DND-41 (cell line): Measurements from ENCODE around the gene STK24.

Experiments used
- ATAC-seq: fragments of 200-7000 bp; cut with Tn5 transposase; 3 replicates; pipeline ENCODE4 v1.9.1; 2021; ENCODE audit warnings: low read depth; ENCODE audit not compliant: insufficient read depth
- DNase-seq: peaks from one replicate; pipeline ENCODE4 v3.0.0-alpha.2; 2020
- H2AFZ ChIP-seq: 2 replicates; pipeline ENCODE4 v1.6.0; 2012; ENCODE audit warnings: low read depth, low read length
- H3K27ac ChIP-seq: 2 replicates; pipeline ENCODE4 v1.5.1; 2012; ENCODE audit warnings: low read length, inconsistent platforms
- H3K27me3 ChIP-seq: fragments of 200-600 bp; sonication (generic); 2 replicates; pipeline ENCODE4 v1.6.0; 2012; ENCODE audit warnings: low read length, mild to moderate bottlenecking, inconsistent platforms; ENCODE audit not compliant: insufficient read depth, poor library complexity
- H3K36me3 ChIP-seq: 2 replicates; pipeline ENCODE4 v1.5.1; 2012; ENCODE audit warnings: low read length, inconsistent platforms; ENCODE audit not compliant: insufficient read depth
- H3K4me1 ChIP-seq: 2 replicates; pipeline ENCODE4 v1.5.1; 2012; ENCODE audit warnings: mild to moderate bottlenecking, low read length; ENCODE audit not compliant: insufficient read depth
- H3K4me2 ChIP-seq: 2 replicates; pipeline ENCODE4 v1.6.0; 2012; ENCODE audit warnings: mild to moderate bottlenecking, moderate library complexity, low read length, inconsistent platforms; ENCODE audit not compliant: insufficient read depth
- H3K4me3 ChIP-seq, 2 experiments: fragments of 200-600 bp in 1 of 2; shearing (Covaris generic) in 1 of 2; 2 replicates each; pipeline ENCODE4 v1.5.1; 2012 to 2016; ENCODE audit warnings: inconsistent platforms in 2 of 2, low read length in 2 of 2, mild to moderate bottlenecking in 2 of 2, low read depth in 1 of 2, moderate library complexity in 1 of 2
- H3K79me2 ChIP-seq: 2 replicates; pipeline ENCODE4 v1.6.0; 2012; ENCODE audit warnings: low read length, inconsistent platforms; ENCODE audit not compliant: insufficient read depth
- H3K9ac ChIP-seq: 2 replicates; pipeline ENCODE4 v1.6.0; 2012; ENCODE audit warnings: low read depth, mild to moderate bottlenecking, inconsistent platforms, low read length, moderate library complexity
- H3K9me3 ChIP-seq: 2 replicates; pipeline ENCODE4 v1.5.1; 2012; ENCODE audit warnings: low read length, moderate library complexity, mild to moderate bottlenecking, inconsistent platforms; ENCODE audit not compliant: insufficient read depth, severe bottlenecking
- H4K20me1 ChIP-seq: 2 replicates; pipeline ENCODE4 v1.6.0; 2012; ENCODE audit warnings: low read length; ENCODE audit not compliant: insufficient read depth
- CTCF ChIP-seq: IDR thresholded peaks from 2 replicates; pipeline ENCODE4 v1.5.1; 2012; ENCODE audit warnings: borderline replicate concordance, low read length, moderate library complexity, mild to moderate bottlenecking; ENCODE audit not compliant: poor library complexity, severe bottlenecking; ENCODE audit errors: extremely low read depth
- EZH2 ChIP-seq: IDR thresholded peaks from 3 replicates; pipeline ENCODE4 v1.6.1; 2012; ENCODE audit warnings: borderline replicate concordance, low read depth, mild to moderate bottlenecking, moderate library complexity, low read length, inconsistent platforms; ENCODE audit not compliant: severe bottlenecking

Gene STK24

GRCh38 chr13:98495627-98496478 is 81.1 kb downstream of the STK24 start:
- H2AFZ ChIP-seq, result no peak overlapping the region
- peaks cover 79% of the 10 kb centered on the region for H4K20me1 ChIP-seq
- no peaks in the 10 kb centered on the region for H3K27me3 ChIP-seq
- no peak for ATAC-seq
- no peak overlapping the region for H3K4me3 ChIP-seq
- no peaks in the 10 kb centered on the region; the same call in 1 of the 2 replicates for H3K4me1 ChIP-seq
- H3K9ac ChIP-seq, result no peak overlapping the region
- no peaks in the 10 kb centered on the region for H3K9me3 ChIP-seq
- DNase-seq, result no peak
- H3K4me2 ChIP-seq, result no peak overlapping the region
- TF ChIP-seq EZH2, result no peak
- no peak for TF ChIP-seq CTCF
- no peak overlapping the region for H3K27ac ChIP-seq
- H3K79me2 ChIP-seq, result peaks cover 93% of the 10 kb centered on the region
- H3K36me3 ChIP-seq, result peaks cover 22% of the 10 kb centered on the region

GRCh38 chr13:98494769-98495168 is 82.1 kb downstream of the STK24 start:
- Histone ChIP-seq H3K27me3 (no peaks in the 10 kb centered on the region), H3K4me3 (no peak overlapping the region), H3K9ac (no peak overlapping the region), H3K4me1 (no peaks in the 10 kb centered on the region; the same call in 1 of the 2 replicates), H3K79me2 (peaks cover 93% of the 10 kb centered on the region), H3K36me3 (peaks cover 20% of the 10 kb centered on the region), H3K4me2 (no peak overlapping the region), H4K20me1 (peaks cover 78% of the 10 kb centered on the region), H2AFZ (no peak overlapping the region), H3K27ac (no peak overlapping the region), H3K9me3 (no peaks in the 10 kb centered on the region)
- no peak for ATAC-seq
- DNase-seq, result no peak
- no peak for TF ChIP-seq EZH2
- TF ChIP-seq CTCF, result no peak

GRCh38 chr13:98493042-98493712 is 83.7 kb downstream of the STK24 start:
- Histone ChIP-seq H3K27ac (no peak overlapping the region), H3K4me1 (no peaks in the 10 kb centered on the region; the same call in 1 of the 2 replicates)

More at GRCh38 chr13:98493042-98493712, 83.7 kb downstream of the STK24 start:
- Histone ChIP-seq H3K9me3 (no peaks in the 10 kb centered on the region), H3K27me3 (no peaks in the 10 kb centered on the region), H3K4me2 (no peak overlapping the region), H3K36me3 (peaks cover 17% of the 10 kb centered on the region), H3K9ac (no peak overlapping the region), H3K79me2 (peaks cover 93% of the 10 kb centered on the region), H2AFZ (no peak overlapping the region), H4K20me1 (peaks cover 79% of the 10 kb centered on the region), H3K4me3 (no peak overlapping the region)
- no peak for TF ChIP-seq CTCF
- TF ChIP-seq EZH2, result no peak
- ATAC-seq (no peak), DNase-seq (no peak)
